HepG2 (cell line): ENCODE data around the gene FAM114A1. TPM values are rescaled to one million over a fixed set of nuclear protein-coding genes. Genes with fewer than 3 reads are reported as not detected.
A peak's percentile ranks its signal among the peaks of the same experiment; 100 is the strongest.

Source experiments
- ELF1 ChIP-seq: sonication (generic); formaldehyde crosslinking; IDR thresholded peaks from 2 replicates; pipeline ENCODE4 v1.4.0; 2020; ENCODE audit warnings: missing genetic modification reagents
- ETV6 ChIP-seq: sonication (generic); formaldehyde crosslinking; conservative IDR thresholded peaks from 2 replicates; pipeline ENCODE4 v1.4.0; 2020; ENCODE audit warnings: missing genetic modification reagents
- FOXP1 ChIP-seq, 2 experiments: fragments of 450-650 bp in 1 of 2; IDR thresholded peaks; 2 replicates each; pipeline ENCODE4 v1.6.1; 2017 to 2018; ENCODE audit warnings: antibody characterized with exemption in 1 of 2
- KLF12 ChIP-seq: sonication (generic); formaldehyde crosslinking; IDR thresholded peaks from 2 replicates; pipeline ENCODE4 v1.4.0; 2020; ENCODE audit warnings: missing genetic modification reagents, borderline replicate concordance
- NAIF1 ChIP-seq: sonication (generic); formaldehyde crosslinking; IDR thresholded peaks from 2 replicates; pipeline ENCODE4 v1.5.0; 2020; ENCODE audit warnings: mild to moderate bottlenecking, missing genetic modification reagents, borderline replicate concordance
- RFX3 ChIP-seq: IDR thresholded peaks from 2 replicates; pipeline ENCODE4 v1.6.1; 2016; ENCODE audit warnings: missing biosample characterization, missing genetic modification reagents
- SATB2 ChIP-seq: sonication (generic); formaldehyde crosslinking; IDR thresholded peaks from 2 replicates; pipeline ENCODE4 v1.5.0; 2020; ENCODE audit warnings: missing genetic modification reagents
- ZNF230 ChIP-seq: sonication (generic); formaldehyde crosslinking; IDR thresholded peaks from 2 replicates; pipeline ENCODE4 v1.4.0; 2020; ENCODE audit warnings: mild to moderate bottlenecking, missing genetic modification reagents
- ZNF556 ChIP-seq: sonication (generic); formaldehyde crosslinking; IDR thresholded peaks from 2 replicates; pipeline ENCODE4 v1.4.0; 2020; ENCODE audit warnings: mild to moderate bottlenecking, missing genetic modification reagents, borderline replicate concordance
- ZNF768 ChIP-seq: sonication (generic); formaldehyde crosslinking; IDR thresholded peaks from 2 replicates; pipeline ENCODE4 v1.4.0; 2020; ENCODE audit warnings: missing genetic modification reagents
- polyA plus RNA-seq, 8 experiments: library from polyadenylated mRNA; depleted of rRNA in 3 of 8; stranded (reverse) in 7 of 8; unstranded in 1 of 8; fragments of >200 nt; fragmentation: Illumina TruSeq in 4 of 8; extraction: Trizol in 4 of 8; gene quantifications; 2 replicates each; pipeline versions ENCODE4 v1.2.1 to v1.2.3, GENCODE V29; 2011 to 2016; ENCODE audit warnings: low read depth in 4 of 8, missing spikeins in 1 of 8, mixed read lengths in 1 of 8; ENCODE audit not compliant: insufficient read depth in 1 of 8
- total RNA-seq, 5 experiments: library from RNA; depleted of rRNA; stranded (reverse); fragments of >200 nt; fragmentation: Illumina TruSeq; extraction: Trizol; gene quantifications; 2 replicates each; pipeline ENCODE4 v1.2.3, GENCODE V29; 2016; ENCODE audit warnings: low read depth in 1 of 5
- TF ChIP-seq, protein P1 (sequence below): sonication (generic); formaldehyde crosslinking; IDR thresholded peaks from 2 replicates; pipeline ENCODE4 v1.5.0; 2020; ENCODE audit warnings: missing genetic modification reagents
- TF ChIP-seq, protein P2 (sequence below): sonication (generic); formaldehyde crosslinking; IDR thresholded peaks from 2 replicates; pipeline ENCODE4 v1.5.0; 2020; ENCODE audit warnings: mild to moderate bottlenecking, missing genetic modification reagents, borderline replicate concordance
- TF ChIP-seq, protein P3 (sequence below): IDR thresholded peaks from 2 replicates; pipeline ENCODE4 v1.6.1; 2016; ENCODE audit warnings: low read depth
- TF ChIP-seq, protein P4 (sequence below): IDR thresholded peaks from 2 replicates; pipeline ENCODE4 v1.6.1; 2016; ENCODE audit warnings: missing genetic modification reagents, missing compliant biosample characterization
- TF ChIP-seq, protein P5 (sequence below): sonication (generic); formaldehyde crosslinking; conservative IDR thresholded peaks from 2 replicates; pipeline ENCODE4 v1.4.0; 2020; ENCODE audit warnings: missing genetic modification reagents
- TF ChIP-seq, protein P6 (sequence below): sonication (generic); formaldehyde crosslinking; IDR thresholded peaks from 2 replicates; pipeline ENCODE4 v1.8.1; 2023; ENCODE audit warnings: mild to moderate bottlenecking, missing genetic modification reagents

FAM114A1 gene
- total and polyA plus RNA-seq, 2 of the 13 experiments (the other 11 are each of a cell fraction or from before 2014, with no cell fraction given), result 61.0 to 76.9 TPM

DNA sequence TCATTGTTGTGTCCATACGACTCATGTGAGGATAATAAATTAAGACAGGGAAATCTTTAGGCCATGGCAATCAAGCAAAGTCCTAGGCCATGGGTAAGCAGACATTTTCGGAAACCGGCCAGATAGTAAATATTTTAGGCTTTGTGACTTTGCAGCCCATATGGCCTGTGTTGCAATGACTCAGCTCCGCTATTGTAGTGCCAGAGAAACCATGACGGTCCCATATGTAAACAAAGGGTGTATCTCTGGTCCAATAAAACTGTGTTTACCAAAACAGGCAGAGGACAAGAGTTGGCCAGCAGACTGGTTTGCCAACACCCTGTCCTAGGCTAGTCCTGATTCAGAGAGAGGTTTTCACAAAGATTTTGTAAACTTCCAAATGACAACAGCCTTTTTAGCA is 5.0 kb downstream of the FAM114A1 start (continued):
- TF ChIP-seq, protein P1, sequence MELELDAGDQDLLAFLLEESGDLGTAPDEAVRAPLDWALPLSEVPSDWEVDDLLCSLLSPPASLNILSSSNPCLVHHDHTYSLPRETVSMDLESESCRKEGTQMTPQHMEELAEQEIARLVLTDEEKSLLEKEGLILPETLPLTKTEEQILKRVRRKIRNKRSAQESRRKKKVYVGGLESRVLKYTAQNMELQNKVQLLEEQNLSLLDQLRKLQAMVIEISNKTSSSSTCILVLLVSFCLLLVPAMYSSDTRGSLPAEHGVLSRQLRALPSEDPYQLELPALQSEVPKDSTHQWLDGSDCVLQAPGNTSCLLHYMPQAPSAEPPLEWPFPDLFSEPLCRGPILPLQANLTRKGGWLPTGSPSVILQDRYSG (CRISPR knock-in tag), result no peak
- TF ChIP-seq ELF1 (CRISPR knock-in tag) (no peak), ETV6 (CRISPR knock-in tag) (no peak), KLF12 (CRISPR knock-in tag) (no peak), FOXP1 (IDR thresholded peaks at IDR 0.05) (peak; percentile 90), FOXP1 (CRISPR knock-in tag; IDR thresholded peaks at IDR 0.05) (peak; percentile 96), SATB2 (no peak), ZNF768 (no peak), NAIF1 (CRISPR knock-in tag) (no peak), RFX3 (CRISPR knock-in tag) (no peak), ZNF230 (no peak), ZNF556 (CRISPR knock-in tag) (no peak)
- TF ChIP-seq, protein P2, sequence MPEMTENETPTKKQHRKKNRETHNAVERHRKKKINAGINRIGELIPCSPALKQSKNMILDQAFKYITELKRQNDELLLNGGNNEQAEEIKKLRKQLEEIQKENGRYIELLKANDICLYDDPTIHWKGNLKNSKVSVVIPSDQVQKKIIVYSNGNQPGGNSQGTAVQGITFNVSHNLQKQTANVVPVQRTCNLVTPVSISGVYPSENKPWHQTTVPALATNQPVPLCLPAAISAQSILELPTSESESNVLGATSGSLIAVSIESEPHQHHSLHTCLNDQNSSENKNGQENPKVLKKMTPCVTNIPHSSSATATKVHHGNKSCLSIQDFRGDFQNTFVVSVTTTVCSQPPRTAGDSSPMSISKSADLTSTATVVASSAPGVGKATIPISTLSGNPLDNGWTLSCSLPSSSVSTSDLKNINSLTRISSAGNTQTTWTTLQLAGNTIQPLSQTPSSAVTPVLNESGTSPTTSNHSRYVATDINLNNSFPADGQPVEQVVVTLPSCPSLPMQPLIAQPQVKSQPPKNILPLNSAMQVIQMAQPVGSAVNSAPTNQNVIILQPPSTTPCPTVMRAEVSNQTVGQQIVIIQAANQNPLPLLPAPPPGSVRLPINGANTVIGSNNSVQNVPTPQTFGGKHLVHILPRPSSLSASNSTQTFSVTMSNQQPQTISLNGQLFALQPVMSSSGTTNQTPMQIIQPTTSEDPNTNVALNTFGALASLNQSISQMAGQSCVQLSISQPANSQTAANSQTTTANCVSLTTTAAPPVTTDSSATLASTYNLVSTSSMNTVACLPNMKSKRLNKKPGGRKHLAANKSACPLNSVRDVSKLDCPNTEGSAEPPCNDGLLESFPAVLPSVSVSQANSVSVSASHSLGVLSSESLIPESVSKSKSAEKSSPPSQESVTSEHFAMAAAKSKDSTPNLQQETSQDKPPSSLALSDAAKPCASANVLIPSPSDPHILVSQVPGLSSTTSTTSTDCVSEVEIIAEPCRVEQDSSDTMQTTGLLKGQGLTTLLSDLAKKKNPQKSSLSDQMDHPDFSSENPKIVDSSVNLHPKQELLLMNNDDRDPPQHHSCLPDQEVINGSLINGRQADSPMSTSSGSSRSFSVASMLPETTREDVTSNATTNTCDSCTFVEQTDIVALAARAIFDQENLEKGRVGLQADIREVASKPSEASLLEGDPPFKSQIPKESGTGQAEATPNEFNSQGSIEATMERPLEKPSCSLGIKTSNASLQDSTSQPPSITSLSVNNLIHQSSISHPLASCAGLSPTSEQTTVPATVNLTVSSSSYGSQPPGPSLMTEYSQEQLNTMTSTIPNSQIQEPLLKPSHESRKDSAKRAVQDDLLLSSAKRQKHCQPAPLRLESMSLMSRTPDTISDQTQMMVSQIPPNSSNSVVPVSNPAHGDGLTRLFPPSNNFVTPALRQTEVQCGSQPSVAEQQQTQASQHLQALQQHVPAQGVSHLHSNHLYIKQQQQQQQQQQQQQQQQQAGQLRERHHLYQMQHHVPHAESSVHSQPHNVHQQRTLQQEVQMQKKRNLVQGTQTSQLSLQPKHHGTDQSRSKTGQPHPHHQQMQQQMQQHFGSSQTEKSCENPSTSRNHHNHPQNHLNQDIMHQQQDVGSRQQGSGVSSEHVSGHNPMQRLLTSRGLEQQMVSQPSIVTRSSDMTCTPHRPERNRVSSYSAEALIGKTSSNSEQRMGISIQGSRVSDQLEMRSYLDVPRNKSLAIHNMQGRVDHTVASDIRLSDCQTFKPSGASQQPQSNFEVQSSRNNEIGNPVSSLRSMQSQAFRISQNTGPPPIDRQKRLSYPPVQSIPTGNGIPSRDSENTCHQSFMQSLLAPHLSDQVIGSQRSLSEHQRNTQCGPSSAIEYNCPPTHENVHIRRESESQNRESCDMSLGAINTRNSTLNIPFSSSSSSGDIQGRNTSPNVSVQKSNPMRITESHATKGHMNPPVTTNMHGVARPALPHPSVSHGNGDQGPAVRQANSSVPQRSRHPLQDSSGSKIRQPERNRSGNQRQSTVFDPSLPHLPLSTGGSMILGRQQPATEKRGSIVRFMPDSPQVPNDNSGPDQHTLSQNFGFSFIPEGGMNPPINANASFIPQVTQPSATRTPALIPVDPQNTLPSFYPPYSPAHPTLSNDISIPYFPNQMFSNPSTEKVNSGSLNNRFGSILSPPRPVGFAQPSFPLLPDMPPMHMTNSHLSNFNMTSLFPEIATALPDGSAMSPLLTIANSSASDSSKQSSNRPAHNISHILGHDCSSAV (CRISPR knock-in tag), result no peak
- TF ChIP-seq, protein P3, sequence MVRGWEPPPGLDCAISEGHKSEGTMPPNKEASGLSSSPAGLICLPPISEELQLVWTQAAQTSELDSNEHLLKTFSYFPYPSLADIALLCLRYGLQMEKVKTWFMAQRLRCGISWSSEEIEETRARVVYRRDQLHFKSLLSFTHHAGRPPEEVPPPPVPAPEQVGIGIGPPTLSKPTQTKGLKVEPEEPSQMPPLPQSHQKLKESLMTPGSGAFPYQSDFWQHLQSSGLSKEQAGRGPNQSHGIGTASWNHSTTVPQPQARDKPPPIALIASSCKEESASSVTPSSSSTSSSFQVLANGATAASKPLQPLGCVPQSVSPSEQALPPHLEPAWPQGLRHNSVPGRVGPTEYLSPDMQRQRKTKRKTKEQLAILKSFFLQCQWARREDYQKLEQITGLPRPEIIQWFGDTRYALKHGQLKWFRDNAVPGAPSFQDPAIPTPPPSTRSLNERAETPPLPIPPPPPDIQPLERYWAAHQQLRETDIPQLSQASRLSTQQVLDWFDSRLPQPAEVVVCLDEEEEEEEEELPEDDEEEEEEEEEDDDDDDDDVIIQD, result peak; percentile 92
- TF ChIP-seq, protein P4, sequence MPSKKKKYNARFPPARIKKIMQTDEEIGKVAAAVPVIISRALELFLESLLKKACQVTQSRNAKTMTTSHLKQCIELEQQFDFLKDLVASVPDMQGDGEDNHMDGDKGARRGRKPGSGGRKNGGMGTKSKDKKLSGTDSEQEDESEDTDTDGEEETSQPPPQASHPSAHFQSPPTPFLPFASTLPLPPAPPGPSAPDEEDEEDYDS (CRISPR knock-in tag), result no peak
- TF ChIP-seq, protein P5, sequence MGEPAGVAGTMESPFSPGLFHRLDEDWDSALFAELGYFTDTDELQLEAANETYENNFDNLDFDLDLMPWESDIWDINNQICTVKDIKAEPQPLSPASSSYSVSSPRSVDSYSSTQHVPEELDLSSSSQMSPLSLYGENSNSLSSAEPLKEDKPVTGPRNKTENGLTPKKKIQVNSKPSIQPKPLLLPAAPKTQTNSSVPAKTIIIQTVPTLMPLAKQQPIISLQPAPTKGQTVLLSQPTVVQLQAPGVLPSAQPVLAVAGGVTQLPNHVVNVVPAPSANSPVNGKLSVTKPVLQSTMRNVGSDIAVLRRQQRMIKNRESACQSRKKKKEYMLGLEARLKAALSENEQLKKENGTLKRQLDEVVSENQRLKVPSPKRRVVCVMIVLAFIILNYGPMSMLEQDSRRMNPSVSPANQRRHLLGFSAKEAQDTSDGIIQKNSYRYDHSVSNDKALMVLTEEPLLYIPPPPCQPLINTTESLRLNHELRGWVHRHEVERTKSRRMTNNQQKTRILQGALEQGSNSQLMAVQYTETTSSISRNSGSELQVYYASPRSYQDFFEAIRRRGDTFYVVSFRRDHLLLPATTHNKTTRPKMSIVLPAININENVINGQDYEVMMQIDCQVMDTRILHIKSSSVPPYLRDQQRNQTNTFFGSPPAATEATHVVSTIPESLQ, result no peak
- TF ChIP-seq, protein P6, sequence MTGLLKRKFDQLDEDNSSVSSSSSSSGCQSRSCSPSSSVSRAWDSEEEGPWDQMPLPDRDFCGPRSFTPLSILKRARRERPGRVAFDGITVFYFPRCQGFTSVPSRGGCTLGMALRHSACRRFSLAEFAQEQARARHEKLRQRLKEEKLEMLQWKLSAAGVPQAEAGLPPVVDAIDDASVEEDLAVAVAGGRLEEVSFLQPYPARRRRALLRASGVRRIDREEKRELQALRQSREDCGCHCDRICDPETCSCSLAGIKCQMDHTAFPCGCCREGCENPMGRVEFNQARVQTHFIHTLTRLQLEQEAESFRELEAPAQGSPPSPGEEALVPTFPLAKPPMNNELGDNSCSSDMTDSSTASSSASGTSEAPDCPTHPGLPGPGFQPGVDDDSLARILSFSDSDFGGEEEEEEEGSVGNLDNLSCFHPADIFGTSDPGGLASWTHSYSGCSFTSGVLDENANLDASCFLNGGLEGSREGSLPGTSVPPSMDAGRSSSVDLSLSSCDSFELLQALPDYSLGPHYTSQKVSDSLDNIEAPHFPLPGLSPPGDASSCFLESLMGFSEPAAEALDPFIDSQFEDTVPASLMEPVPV (CRISPR knock-in tag), result no peak
